ENCODE data around the gene TST. TPM values are rescaled to one million over a fixed set of nuclear protein-coding genes. Genes with fewer than 3 reads are reported as not detected.
A peak's percentile ranks its signal among the peaks of the same experiment; 100 is the strongest.

Gene TST
- total and polyA plus RNA-seq, 2 of the 8 experiments (the other 6 are each of a cell fraction or from before 2014, with no cell fraction given), result 22.6 to 61.6 TPM

DNA sequence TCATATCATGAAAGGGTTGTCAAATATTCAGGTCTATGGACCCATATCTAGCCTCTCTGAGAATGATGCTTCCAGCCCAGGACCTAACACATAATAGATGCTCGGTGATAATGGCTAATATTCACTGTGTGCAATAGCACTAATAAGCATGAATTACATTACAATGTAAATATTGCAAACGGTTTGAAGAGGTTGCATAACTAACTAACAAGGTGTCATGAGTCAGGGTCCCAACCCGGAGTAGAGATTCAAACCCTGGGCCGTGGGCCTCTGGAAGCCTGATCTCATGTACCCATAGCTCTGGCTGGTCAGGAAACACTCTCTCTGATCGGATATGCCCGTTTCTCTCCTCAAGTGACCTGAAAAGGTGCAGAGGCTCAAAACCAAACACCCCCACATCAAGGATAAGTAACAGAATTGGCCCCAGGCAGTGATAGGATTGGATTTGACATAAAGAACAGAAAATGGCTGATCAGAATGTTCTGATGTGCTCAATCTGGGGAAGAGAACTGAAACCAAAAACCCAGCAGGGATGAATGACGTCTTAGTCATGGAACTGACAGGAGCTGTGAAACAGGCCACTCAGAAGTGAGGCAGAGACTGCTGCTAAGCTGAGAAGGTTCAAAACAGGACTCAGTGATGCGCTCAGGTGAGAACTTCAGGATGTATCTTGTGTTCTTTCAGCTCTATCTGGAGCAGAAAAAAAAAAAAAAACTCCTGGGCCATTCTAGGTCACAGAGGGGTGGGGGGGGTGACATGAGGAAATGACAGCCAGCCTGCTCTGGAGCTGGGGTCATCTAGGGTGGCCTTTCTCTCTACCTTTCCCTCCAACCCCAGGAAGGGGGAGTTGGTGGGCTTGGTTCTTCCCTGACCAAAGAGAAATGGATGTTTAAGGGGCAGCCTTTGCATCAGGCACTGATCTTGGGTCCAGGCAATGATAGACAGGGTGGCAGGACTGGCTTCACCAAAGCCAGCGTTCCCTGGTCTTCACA lies 25.7 kb upstream of the TST start:
- Histone ChIP-seq H2AFZ (ENCODE audit: low read length) (no peak overlapping the region), H3K56ac (replicated peaks; ENCODE audit: insufficient read length, low read depth, low read length) (no peak overlapping the region), H3K27ac (ENCODE audit: low read depth, low read length) (no peak overlapping the region), H3K27me3 (replicated peaks in 1 of 4; ENCODE audit: control insufficient read depth in 3 of 4, extremely low read depth in 1 of 4, insufficient read depth in 3 of 4, low read length in 3 of 4) (peaks cover 0 to 11% (median 0%) of the 10 kb centered on the region in 4 experiments; a peak in 4 of 7 replicates), H3K79me1 (ENCODE audit: low read depth, low read length) (no peaks in the 10 kb centered on the region), H3K79me2 (ENCODE audit: control insufficient read depth in 1 of 2, insufficient read depth in 2 of 2, low read length in 2 of 2) (no peaks in the 10 kb centered on the region), H4K8ac (ENCODE audit: extremely low read depth, insufficient read depth, low read length) (no peak overlapping the region), H2AK5ac (ENCODE audit: low read depth, low read length) (no peak overlapping the region), H3K9me3 (ENCODE audit: insufficient read depth in 2 of 2, low read depth in 1 of 2, low read length in 1 of 2) (no peaks in the 10 kb centered on the region), H2BK15ac (ENCODE audit: low read length) (no peak overlapping the region), H2BK5ac (ENCODE audit: low read depth, low read length) (no peak overlapping the region), H3K14ac (ENCODE audit: insufficient read length) (no peak overlapping the region), H4K91ac (replicated peaks; ENCODE audit: insufficient read length, low read length) (no peak overlapping the region), H3K4me3 (ENCODE audit: extremely low read depth in 1 of 4, insufficient read depth in 2 of 4, low read depth in 3 of 4, low read length in 4 of 4) (no peak overlapping the region), H3K18ac (ENCODE audit: extremely low read depth, low read length) (no peak overlapping the region), H3K4me1 (replicated peaks in 1 of 4; ENCODE audit: control insufficient read depth in 3 of 4, insufficient read depth in 4 of 4, low read length in 3 of 4) (no peaks in the 10 kb centered on the region; a peak in 1 of 7 replicates), H4K20me1 (replicated peaks in 1 of 2; ENCODE audit: control insufficient read depth in 1 of 2, insufficient read depth in 2 of 2, low read length in 2 of 2) (no peaks in the 10 kb centered on the region), H3K23ac (ENCODE audit: insufficient read length) (no peak overlapping the region), H2BK20ac (ENCODE audit: low read length) (no peak overlapping the region), H3K23me2 (ENCODE audit: low read depth, low read length) (no peaks in the 10 kb centered on the region), H3K4me2 (ENCODE audit: insufficient read depth in 1 of 2, low read depth in 2 of 2, low read length in 2 of 2) (no peak overlapping the region), H4K5ac (ENCODE audit: insufficient read length, low read depth, low read length) (no peak overlapping the region), H3K9ac (replicated peaks in 1 of 4; ENCODE audit: extremely low read depth in 1 of 4, low read depth in 3 of 4, low read length in 3 of 4) (no peak overlapping the region), H3K36me3 (ENCODE audit: control insufficient read depth in 2 of 4, insufficient read depth in 4 of 4, low read length in 3 of 4) (no peaks in the 10 kb centered on the region), H3K4ac (replicated peaks; ENCODE audit: insufficient read length, low read depth, low read length) (no peak overlapping the region), H2BK120ac (replicated peaks; ENCODE audit: low read depth, low read length) (no peak overlapping the region), H2BK12ac (ENCODE audit: low read depth, low read length) (0 out of 2 replicates have a peak overlapping the region, but pooled peaks have one; percentile 17)
- POLR2A ChIA-PET (ENCODE audit: partially characterized antibody), result interaction anchor here (1.2 to 3.0 kb wide), 4 partner anchors 15 to 26 kb away, joined by 4 to 13 read pairs (median 4); partner anchors contain the start of genes MPST and TST
- WGBS, 2 experiments (ENCODE audit: extremely low coverage in 1 of 2, insufficient coverage in 1 of 2, insufficient read length in 1 of 2, insufficient replicate concordance in 2 of 2, low coverage in 1 of 2, low lambda C conversion rate in 2 of 2, missing lambda C conversion rate in 1 of 2), result 84% methylated on average over 9 of the region's 9 CpGs; no CpG with 5 or more reads in 1 of the 2 experiments
- CTCF ChIA-PET (ENCODE audit: partially characterized antibody), result interaction anchor here (0.6 to 5.2 kb wide), 28 partner anchors 9 to 1306 kb away, joined by 3 to 56 read pairs (median 4); no protein-coding TSS in a partner anchor
- FAIRE-seq (no peak), DNase-seq (ENCODE audit: low read depth in 1 of 2, low spot score in 2 of 2) (no peak)
- no peak for TF ChIP-seq BRCA1 (IDR thresholded peaks at IDR 0.05; ENCODE audit: low read depth, low read length)
- TF ChIP-seq SRF (IDR thresholded peaks at IDR 0.05; ENCODE audit: low read depth, low read length), result no peak
- no peak for TF ChIP-seq RNF2 (IDR thresholded peaks at IDR 0.05; ENCODE audit: borderline replicate concordance, low read depth, low read length, missing control alignments, poor library complexity, severe bottlenecking)
- no peak for TF ChIP-seq BACH1 (IDR thresholded peaks at IDR 0.05; ENCODE audit: low read length)
- no peak for TF ChIP-seq TBP (IDR thresholded peaks at IDR 0.05; ENCODE audit: low read depth, low read length)
- no peak for TF ChIP-seq KDM5A (IDR thresholded peaks at IDR 0.05; ENCODE audit: low read length)
- TF ChIP-seq, protein P1, sequence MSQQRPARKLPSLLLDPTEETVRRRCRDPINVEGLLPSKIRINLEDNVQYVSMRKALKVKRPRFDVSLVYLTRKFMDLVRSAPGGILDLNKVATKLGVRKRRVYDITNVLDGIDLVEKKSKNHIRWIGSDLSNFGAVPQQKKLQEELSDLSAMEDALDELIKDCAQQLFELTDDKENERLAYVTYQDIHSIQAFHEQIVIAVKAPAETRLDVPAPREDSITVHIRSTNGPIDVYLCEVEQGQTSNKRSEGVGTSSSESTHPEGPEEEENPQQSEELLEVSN (IDR thresholded peaks at IDR 0.05), result no peak
- TF ChIP-seq HDAC6 (IDR thresholded peaks at IDR 0.05; ENCODE audit: low read depth, low read length), result no peak
- TF ChIP-seq CREB1 (IDR thresholded peaks at IDR 0.05), result no peak
- no peak for TF ChIP-seq SUZ12 (IDR thresholded peaks at IDR 0.05; ENCODE audit: low read length)
- no peak for TF ChIP-seq CBX5 (IDR thresholded peaks at IDR 0.05; ENCODE audit: low read depth, low read length)

All from H1 (cell line).